ENCODE results near the gene MED10. TPM values are rescaled to one million over a fixed set of nuclear protein-coding genes. Genes with fewer than 3 reads are reported as not detected.
"Not testable (repeated sequence)": the region's sequence is repeated elsewhere in the genome, so short reads cannot be mapped to it uniquely, and the experiment has no call there.

The MED10 gene
- total and polyA plus RNA-seq, 5 experiments from 2014 or later, result 70.0 to 108 (median 101) TPM

DNA sequence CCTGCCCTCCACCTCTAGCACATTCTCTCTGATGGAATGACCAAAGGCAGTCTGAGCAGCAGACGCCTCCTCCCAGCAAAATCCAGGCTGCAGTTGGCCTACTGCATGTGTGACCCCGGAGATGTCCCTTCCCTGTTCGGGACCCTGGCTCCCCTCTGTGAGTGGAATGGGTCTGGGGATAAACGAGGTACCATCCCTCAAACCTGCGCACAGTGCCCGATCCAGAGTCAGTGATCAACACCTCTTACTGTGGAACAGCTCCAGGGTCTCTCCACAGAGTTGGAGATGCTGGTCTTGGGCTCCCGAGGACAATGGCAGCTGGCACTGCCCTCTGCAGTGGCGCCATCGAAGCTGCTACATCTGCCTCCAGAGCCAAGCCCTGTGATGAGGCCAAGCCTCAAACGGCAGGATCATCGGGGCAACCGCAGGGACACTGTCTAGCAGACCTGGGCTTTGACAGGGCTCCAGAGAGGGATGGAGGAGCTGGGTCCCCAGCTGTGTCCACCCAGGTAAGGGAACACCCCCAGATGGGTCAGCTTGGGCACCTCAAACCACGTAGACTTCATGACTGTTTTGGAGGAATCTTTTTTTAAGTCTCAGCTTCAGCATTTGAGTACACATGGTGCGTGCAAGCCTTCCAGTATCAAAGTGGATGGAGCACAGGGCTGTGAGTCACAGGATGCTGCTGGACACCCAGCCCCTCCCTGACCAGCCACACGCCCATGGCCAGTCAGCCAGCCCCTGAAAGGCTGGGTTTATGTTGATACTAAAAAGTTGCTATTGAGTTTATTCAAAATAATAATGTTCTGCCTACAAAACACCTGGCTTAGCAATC lies 13.0 kb downstream of the MED10 start:
- Mint-ChIP-seq H3K36me3 (peaks cover 7 to 42% (median 8%) of the 10 kb centered on the region in 3 donors), H3K27me3 (no peaks in the 10 kb centered on the region), H3K9me3 (peaks cover 0 to 3% (median 0%) of the 10 kb centered on the region in 9 donors), H3K4me3 (peak overlapping the region in 1 of 10 donors; percentile 68), H3K4me1 (peaks cover 7 to 19% (median 11%) of the 10 kb centered on the region in 4 donors), H3K27ac (no peak overlapping the region)
- ATAC-seq (no peak), DNase-seq (no peak)
- POLR2A ChIA-PET, result no interaction called here

DNA sequence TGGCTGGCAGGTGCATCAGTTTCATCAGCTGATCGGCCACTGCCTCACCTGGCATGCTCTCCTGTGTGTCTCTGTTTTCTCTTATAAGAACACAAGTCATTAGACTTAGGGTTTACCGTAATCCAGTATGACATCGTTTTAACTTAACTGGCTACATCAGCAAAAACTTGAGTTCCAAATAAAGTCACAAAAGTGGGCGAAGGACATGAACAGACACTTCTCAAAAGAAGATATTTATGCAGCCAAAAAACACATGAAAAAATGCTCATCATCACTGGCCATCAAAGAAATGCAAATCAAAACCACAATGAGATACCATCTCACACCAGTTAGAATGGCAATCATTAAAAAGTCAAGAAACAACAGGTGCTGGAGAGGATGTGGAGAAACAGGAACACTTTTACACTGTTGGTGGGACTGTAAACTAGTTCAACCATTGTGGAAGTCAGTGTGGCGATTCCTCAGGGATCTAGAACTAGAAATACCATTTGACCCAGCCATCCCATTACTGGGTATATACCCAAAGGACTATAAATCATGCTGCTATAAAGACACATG lies 14.8 kb downstream of the MED10 start:
- not testable (repeated sequence) for H3K27ac Mint-ChIP-seq, H3K9me3 Mint-ChIP-seq, H3K27me3 Mint-ChIP-seq, H3K4me3 Mint-ChIP-seq, DNase-seq, ATAC-seq
- peaks cover 2 to 24% (median 8%) of the 10 kb centered on the region in 3 donors for H3K36me3 Mint-ChIP-seq
- POLR2A ChIA-PET, result interaction anchor here (0.6 kb wide), 1 partner anchor 25 kb away, joined by 5 read pairs; no protein-coding TSS in a partner anchor
- H3K4me1 Mint-ChIP-seq, result peaks cover 8 to 33% (median 22%) of the 10 kb centered on the region in 4 donors

DNA sequence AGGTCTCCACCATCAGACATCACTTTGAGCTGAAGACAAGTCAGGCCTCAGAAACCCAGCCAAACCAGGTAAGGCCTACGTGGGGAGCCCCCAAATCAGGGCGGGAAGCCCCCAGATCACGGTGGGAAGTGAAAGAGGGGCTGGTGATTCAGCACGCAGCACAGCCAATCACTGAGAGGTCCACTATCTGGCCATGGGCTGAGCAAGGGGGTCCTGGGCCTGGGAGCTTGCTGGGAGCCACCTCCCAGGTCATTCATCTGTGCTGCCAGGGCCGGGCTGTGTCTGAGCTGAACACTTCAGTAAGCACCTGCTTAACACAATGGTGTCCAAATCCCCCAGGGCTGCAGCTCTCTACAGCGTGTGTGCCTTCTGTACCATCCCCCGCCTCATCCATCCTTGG lies 15.5 kb downstream of the MED10 start:
- POLR2A ChIA-PET, result interaction anchor here (0.6 to 1.2 kb wide), 2 partner anchors 15 to 26 kb away, joined by 3 to 5 read pairs; partner anchors contain the start of gene MED10
- Mint-ChIP-seq H3K27me3 (no peaks in the 10 kb centered on the region), H3K27ac (no peak overlapping the region)

DNA sequence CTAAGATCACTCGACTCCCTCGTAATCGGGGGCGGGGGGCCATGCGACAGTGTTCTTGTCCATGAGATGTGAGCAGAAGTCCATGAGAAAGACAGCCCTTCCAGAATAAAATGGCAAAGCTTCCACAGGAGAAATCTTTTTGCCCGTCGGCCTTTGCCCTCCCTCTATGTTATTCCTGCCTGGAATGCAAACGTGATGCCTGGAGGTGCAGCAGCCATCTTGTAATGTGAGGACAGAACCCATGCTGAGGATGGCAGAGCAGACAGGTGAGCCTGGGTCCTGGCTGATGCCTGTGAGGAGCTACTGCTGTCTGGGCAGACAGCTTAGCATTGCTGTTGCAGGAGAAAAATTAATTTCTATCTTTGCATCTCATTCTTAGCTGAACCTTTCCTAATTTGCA lies 17.2 kb downstream of the MED10 start:
- POLR2A ChIA-PET, result interaction anchor here (0.6 to 0.9 kb wide), 2 partner anchors 16 to 254 kb away, joined by 3 to 4 read pairs; no protein-coding TSS in a partner anchor
- peaks cover 0 to 9% (median 8%) of the 10 kb centered on the region in 3 donors for H3K36me3 Mint-ChIP-seq
- peak overlapping the region; percentile 48 to 94 (median 74) for H3K27ac Mint-ChIP-seq
- DNase-seq, result peak in 1 of 10 donors; percentile 2
- H3K27me3 Mint-ChIP-seq, result no peaks in the 10 kb centered on the region
- H3K4me3 Mint-ChIP-seq, result peak overlapping the region in 3 of 10 donors; percentile 14 to 74 (median 36)
- H3K9me3 Mint-ChIP-seq, result peaks cover 0 to 3% (median 0%) of the 10 kb centered on the region in 9 donors
- no peak for ATAC-seq
- H3K4me1 Mint-ChIP-seq, result peaks cover 6 to 29% (median 19%) of the 10 kb centered on the region in 4 donors

More for the DNA sequence above, 15.5 kb downstream of the MED10 start:
- DNase-seq (peak in 1 of 10 donors; percentile 11), ATAC-seq (no peak)
- Mint-ChIP-seq H3K4me1 (peaks cover 8 to 33% (median 22%) of the 10 kb centered on the region in 4 donors), H3K4me3 (no peak overlapping the region), H3K36me3 (peaks cover 8 to 25% (median 9%) of the 10 kb centered on the region in 3 donors), H3K9me3 (peaks cover 0 to 3% (median 0%) of the 10 kb centered on the region in 9 donors)

DNA sequence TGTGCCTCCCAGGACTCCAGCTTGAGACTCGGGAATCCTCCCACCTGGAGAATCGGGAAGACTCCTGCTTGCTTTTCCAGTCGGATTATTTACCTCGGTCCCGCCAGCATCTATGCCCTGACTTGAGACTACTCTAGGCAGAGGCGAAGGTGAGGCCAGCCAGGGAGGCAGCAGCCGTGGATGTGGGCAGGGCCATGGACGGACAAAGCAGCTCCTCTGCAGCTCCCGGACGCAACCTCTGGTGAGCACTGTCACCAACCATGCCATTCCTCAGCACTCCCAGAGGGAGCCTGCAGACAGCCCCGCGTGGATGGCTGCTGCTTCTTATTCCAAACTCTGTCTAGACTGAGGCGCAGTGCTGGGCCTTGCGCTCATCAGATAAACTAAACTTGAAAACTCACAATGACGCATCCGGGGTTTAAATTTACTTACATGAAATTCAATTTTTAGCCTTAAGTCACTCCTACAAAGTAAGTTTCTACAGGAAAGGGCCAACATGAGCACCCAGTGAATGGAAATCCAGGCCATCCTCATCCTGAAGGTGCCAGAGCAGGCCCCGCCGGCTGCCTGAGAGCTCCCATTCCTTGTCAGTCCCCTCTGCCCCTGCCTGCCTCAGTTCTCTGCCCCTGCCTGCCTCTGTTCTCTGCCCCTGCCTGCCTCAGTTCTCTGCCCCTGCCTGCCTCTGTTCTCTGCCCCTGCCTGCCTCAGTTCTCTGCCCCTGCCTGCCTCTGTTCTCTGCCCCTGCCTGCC lies 17.8 kb downstream of the MED10 start:
- no peak for ATAC-seq
- POLR2A ChIA-PET, result interaction anchor here (0.6 to 3.6 kb wide), 5 partner anchors 17 to 938 kb away, joined by 3 to 16 read pairs (median 3); partner anchors contain the start of gene MED10
- H3K27me3 Mint-ChIP-seq, result no peaks in the 10 kb centered on the region
- peaks cover 0 to 8% (median 7%) of the 10 kb centered on the region in 3 donors for H3K36me3 Mint-ChIP-seq
- H3K4me3 Mint-ChIP-seq, result peak overlapping the region; percentile 55 to 90 (median 78)
- H3K27ac Mint-ChIP-seq, result peak overlapping the region; percentile 78 to 97 (median 94)
- H3K4me1 Mint-ChIP-seq, result peaks cover 6 to 28% (median 18%) of the 10 kb centered on the region in 4 donors
- DNase-seq, result peak in 1 of 10 donors; percentile 9
- peaks cover 0 to 3% (median 0%) of the 10 kb centered on the region in 9 donors for H3K9me3 Mint-ChIP-seq

DNA sequence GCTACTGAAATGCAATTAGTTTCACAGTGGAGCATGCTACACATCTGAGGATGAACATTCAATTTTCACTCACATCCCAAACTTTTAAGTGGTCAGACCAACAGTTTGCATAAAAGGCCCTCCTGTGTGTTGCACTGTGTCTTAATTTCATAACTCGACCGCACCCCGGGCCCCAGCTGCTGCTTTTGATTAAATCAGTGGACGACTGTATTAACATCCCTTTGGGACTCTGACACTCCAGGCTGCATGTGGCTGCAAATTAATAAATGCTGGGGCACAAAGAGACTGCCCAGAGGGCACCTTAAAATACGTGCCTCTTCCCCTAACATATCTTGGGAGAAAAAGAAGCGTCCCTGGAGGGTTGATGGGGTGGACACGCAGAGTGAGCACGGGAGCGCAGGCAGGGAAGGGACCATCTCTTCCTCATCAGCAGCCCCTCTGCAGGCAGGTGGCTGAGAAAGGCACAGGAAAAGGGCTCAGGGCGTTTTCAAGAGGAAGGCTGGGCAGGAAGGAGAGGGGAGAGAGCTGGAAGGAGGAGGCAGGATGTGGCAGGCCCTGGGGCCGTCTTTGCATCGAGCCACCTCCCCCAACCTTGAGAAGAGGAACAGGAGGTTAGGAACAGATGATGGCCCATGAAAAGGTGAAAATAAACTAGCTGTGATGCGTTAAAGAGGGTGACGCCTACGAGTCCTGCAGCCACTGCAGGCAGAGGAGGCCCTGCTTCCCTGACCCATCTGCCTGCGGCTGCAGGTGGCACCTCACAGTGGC lies 18.6 kb downstream of the MED10 start:
- Mint-ChIP-seq H3K27me3 (no peaks in the 10 kb centered on the region), H3K27ac (peak overlapping the region; percentile 74 to 97 (median 94)), H3K4me1 (peaks cover 6 to 28% (median 18%) of the 10 kb centered on the region in 4 donors), H3K4me3 (peak overlapping the region; percentile 55 to 90 (median 78)), H3K36me3 (peaks cover 0 to 8% (median 7%) of the 10 kb centered on the region in 3 donors), H3K9me3 (peaks cover 0 to 3% (median 0%) of the 10 kb centered on the region in 9 donors)
- ATAC-seq, result peak; percentile 71 to 93
- POLR2A ChIA-PET, result interaction anchor here (0.7 to 3.6 kb wide), 3 partner anchors 18 to 937 kb away, joined by 3 to 16 read pairs (median 3); partner anchors contain the start of gene MED10
- DNase-seq, result peak in 5 of 10 donors; percentile 18 to 54 (median 30)

DNA sequence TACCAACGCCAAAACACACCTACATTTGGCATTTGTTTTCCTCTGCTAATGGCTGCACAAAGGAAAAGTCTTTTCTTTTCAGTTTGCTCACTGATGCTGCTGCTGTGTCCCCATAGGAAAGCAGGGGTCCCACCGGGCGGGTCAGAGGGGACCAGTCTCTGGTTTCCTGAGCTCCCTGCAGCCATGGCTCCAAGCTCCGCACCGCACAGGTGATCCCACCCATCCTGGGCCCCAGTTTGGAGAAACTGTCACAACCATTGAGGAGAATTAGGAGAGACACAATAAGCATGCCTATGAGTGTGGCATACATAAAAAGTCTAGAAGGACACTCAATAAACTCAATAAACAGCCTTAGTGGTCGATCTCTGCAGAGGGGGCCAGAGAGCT lies 19.9 kb downstream of the MED10 start:
- no peak for ATAC-seq
- POLR2A ChIA-PET, result interaction anchor here (3.6 kb wide), 1 partner anchor 20 kb away, joined by 16 read pairs; the partner anchor contains the start of gene MED10
- H3K9me3 Mint-ChIP-seq, result peaks cover 0 to 3% (median 0%) of the 10 kb centered on the region in 9 donors
- H3K4me3 Mint-ChIP-seq, result no peak overlapping the region
- peaks cover 0 to 8% (median 7%) of the 10 kb centered on the region in 3 donors for H3K36me3 Mint-ChIP-seq
- no peak for DNase-seq
- peak overlapping the region in 6 of 10 donors; percentile 27 to 77 (median 72) for H3K27ac Mint-ChIP-seq
- no peaks in the 10 kb centered on the region for H3K27me3 Mint-ChIP-seq
- peaks cover 8 to 28% (median 18%) of the 10 kb centered on the region in 4 donors for H3K4me1 Mint-ChIP-seq

DNA sequence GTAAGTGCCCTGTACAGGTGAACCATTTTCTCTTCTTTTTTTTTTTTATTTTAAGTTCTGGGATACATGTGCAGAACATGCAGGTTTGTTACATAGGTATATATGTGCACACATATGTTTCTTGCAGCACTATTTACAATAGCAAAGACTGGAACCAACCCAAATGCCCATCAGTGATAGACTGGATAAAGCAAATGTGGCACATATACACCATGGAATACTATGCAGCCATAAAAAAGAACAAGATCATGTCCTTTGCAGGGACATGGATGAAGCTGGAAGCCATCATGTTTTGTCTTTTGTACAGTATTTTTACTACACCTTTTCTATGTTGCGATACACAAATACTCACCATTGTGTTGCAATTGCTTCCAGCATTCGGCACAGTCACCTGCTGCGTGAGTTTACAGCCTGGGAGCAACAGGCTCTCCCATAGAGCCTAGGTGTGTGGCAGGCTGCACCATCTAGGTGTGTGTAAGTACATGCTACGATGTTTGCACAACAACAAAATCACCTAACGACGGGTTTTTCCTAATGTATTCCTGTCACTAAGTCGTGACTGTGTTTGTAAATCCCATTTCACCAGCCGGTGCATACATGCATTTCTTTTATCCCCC lies 20.4 kb downstream of the MED10 start:
- ATAC-seq, DNase-seq, H3K9me3 Mint-ChIP-seq, H3K27me3 Mint-ChIP-seq, H3K36me3 Mint-ChIP-seq, H3K4me3 Mint-ChIP-seq: not testable (repeated sequence)
- Mint-ChIP-seq H3K27ac (peak overlapping the region in 5 of 10 donors; percentile 15 to 77 (median 68)), H3K4me1 (peaks cover 8 to 28% (median 18%) of the 10 kb centered on the region in 4 donors)
- POLR2A ChIA-PET, result interaction anchor here (3.6 kb wide), 1 partner anchor 20 kb away, joined by 16 read pairs; the partner anchor contains the start of gene MED10

DNA sequence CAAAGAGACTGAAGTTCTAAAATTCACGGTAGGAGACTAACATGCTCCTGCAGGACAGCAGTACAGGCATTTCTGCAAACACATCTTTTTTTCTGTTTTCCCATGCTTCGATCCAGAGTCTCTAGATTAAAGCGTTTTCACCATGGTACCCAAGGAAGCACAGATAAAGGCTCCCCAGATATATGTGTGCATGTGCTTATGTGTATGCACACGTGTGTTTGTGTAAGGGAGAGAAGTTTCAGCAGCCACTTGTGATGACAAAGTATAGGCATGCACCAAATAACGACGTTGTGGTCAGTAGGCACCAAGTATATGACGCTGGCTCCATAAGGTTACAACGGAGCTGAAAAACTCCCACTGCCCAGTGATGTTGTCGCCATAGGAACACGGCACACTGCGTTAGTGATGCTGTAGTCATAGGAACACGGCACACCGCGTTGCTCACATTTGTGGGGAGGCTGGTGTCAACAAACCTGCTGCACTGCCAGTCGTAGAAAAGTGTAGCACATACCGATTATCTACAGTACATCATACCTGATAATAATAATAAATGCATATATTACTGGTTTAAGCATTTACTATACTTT lies 21.7 kb downstream of the MED10 start:
- Mint-ChIP-seq H3K27me3 (no peaks in the 10 kb centered on the region), H3K36me3 (peaks cover 0 to 8% (median 3%) of the 10 kb centered on the region in 3 donors), H3K4me1 (peaks cover 5 to 31% (median 20%) of the 10 kb centered on the region in 4 donors), H3K27ac (peak overlapping the region in 1 of 10 donors; percentile 46), H3K4me3 (no peak overlapping the region), H3K9me3 (no peaks in the 10 kb centered on the region)
- no peak for ATAC-seq
- DNase-seq, result no peak
- POLR2A ChIA-PET, result no interaction called here

DNA sequence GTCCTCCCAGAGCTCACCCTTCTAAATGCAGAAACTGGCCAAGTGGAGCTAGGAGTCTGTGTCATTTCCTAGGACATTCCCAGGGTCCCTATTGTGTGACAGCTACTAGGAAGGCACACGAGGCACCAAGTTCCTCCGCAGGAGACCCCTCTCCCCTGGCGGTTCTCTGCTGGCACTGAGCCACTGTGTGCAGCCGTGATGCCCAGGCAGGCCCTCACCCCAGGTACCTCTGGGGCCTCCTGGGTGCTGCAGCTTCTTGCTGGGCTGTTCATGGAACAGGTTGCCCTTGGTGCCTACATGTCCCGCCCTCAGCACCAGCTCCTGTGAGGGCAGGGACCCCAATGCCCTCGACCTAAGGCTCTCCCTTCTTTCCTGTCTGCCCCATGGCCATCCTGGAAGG lies 23.1 kb downstream of the MED10 start:
- Mint-ChIP-seq H3K27me3 (no peaks in the 10 kb centered on the region), H3K9me3 (no peaks in the 10 kb centered on the region), H3K36me3 (peaks cover 0 to 8% (median 3%) of the 10 kb centered on the region in 3 donors), H3K27ac (peak overlapping the region in 2 of 10 donors; percentile 33 to 41), H3K4me3 (no peak overlapping the region), H3K4me1 (peaks cover 7 to 22% (median 16%) of the 10 kb centered on the region in 4 donors)
- POLR2A ChIA-PET, result no interaction called here
- DNase-seq, result no peak
- ATAC-seq, result no peak

DNA sequence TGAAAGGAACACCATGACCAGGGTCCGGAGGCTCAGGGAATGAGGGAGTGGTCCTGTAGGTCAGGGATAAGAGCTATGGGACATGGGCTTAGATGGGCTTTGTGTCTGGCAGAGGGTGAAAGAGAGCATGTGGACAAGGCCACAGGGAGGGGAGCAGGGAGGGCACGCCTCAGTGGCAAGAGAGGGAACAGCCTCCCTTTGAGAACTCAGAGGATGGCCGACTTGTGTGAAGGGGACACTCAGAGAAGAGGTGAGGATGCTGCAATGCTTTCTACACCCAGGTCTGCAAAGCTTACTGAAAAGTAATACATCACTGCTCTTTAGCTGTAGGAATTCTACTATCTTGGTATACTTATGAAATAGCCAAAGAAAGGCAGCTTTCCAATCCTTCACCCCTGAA lies 23.5 kb downstream of the MED10 start:
- Mint-ChIP-seq H3K36me3 (peaks cover 0 to 8% (median 3%) of the 10 kb centered on the region in 3 donors), H3K4me3 (no peak overlapping the region), H3K4me1 (peaks cover 6 to 18% (median 12%) of the 10 kb centered on the region in 4 donors), H3K27me3 (no peaks in the 10 kb centered on the region), H3K9me3 (no peaks in the 10 kb centered on the region), H3K27ac (peak overlapping the region in 3 of 10 donors; percentile 49 to 67 (median 63))
- ATAC-seq (no peak), DNase-seq (no peak)
- POLR2A ChIA-PET, result no interaction called here

Measured in naive thymus-derived CD8-positive, alpha-beta T cell (primary cell).